GM19023 (cell line): ENCODE data around the gene CCDC122.

Experiments used
- ATAC-seq: cut with Tn5 transposase; IDR thresholded peaks from one replicate; pipeline ENCODE4 v1.9.1; 2021; ENCODE audit warnings: mild to moderate bottlenecking, moderate library complexity; ENCODE audit not compliant: unreplicated experiment

CCDC122 gene

DNA sequence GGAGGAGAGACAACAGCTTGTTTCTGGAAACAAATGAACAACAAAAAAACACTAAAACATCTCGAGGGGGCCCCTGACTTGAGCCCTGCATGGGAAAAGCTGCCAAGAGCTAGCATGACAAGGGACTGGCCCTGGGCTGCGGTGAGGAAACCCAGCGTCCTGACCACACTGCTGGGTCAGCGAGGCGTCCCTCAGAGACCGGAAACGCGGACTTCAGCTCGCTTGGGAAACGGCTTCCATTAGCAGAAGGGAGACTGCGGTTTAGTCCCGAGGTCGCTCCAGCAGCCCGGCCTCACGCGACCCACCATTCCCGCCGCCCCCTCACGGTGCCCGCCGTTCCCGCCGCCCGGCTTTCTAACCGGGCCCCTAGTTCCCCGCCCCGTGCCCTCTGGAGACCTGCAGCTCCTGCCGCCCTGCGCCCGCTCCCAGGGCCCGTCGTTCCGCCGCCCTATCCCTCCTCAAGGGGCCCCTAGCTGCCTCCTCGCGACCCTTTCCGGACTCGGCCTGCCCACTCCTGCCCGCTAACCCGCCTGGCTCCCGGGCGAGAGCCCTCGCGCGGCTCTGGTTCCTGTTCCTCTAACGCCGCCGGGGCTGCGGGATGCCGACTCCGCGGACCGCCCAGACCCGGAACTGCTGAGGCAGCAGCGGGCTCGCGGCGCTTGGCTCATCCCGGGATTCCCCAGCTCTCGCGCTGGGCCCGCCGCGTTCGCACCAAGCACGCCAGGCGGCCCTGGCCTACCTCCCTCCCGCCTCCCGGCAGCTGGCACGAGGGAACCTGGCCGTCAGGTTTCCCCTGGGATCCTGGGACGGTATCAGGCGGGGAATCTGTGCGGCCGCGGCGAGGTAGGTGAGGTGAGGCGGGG, at the start of gene CCDC122:
CCDC122 (minus strand) TSS at position 849 of the 863 bp plus-strand sequence. CDS start 10,364 bp downstream, outside the sequence.
- ATAC-seq: peak; percentile 84

DNA sequence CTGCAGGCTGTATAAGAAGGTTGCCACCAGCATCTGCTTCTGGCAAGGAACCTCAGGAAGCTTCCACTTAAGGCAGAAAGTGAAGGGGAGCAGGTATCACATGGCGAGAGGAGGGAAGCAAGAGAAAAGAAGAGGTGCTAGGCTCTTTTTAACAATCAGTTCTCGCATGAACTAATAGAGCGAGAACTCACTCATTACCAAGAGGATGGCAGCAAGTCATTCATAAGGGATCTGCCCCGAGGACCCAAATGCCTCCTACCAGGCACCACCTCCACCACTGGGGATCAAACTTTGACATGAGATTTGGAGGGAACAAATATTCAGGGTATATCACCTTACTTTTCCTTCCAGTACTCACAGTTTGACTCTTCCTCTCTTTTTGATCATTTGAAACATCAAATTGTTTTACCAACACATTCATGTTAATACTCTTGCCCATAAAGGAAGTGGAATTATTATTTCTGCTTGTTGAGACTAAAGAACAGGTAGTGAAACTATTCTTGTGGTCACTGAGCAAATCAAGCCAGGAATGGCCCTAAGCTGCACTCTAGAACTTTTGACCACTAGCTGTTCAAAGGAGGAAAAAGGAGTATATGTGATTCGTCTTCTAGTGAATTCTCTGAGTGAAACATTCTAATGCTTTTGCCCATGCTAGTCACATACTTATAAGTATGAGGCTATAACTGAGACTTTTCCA, 45.2 kb upstream of the CCDC122 start:
- peak; percentile 74 for ATAC-seq

DNA sequence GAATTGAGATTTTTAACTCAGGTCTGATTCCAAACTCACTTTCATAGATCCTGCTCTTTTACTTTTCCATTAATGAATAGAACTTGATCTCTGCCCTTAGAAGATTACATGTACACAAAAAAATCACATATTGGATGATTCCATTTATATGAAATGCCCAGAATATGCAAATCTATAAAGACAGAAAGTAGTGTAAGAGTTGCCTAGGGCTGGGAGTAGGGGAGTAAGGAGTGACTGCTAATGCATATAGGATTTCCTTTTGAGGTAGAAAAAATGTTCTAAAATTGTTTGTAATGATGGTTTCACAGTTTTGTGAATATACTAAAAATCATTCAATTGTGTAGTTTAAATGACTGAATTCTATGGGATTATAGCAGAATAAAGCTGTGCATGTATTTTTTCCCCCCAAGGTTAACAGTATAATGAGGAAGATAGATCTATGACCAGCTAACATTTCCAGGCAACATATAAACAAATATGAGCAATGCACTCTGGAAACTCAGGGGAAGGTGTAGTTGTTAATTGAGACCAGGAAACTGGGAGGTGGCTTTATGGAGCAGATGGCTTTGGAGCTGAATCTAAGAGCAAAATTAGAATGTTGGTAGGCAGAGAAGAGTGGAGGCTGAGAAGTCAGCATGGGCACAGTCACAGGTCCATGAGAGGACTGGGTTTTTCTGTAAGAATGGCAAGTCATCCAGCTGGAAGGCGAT, 41.6 kb upstream of the CCDC122 start:
- ATAC-seq: no peak

DNA sequence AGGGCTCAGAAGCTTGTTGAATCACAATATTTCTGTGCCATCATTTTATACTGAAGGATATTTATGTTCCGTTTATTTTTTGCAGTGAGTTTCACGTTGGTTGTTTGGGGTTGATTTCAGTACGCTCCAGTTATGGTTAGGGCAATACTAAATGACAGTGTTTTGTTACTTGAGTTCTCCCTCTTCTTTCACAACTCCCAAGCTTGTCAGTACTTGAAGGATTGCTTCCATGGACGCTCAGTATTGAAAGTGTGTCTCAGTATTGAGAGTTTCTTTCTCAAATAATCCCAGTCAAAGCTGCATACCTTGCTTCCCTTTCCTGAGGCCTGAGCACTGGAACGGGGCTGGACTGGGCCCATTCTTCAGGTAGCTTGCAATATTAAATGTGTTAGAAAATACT, 39.1 kb upstream of the CCDC122 start:
- ATAC-seq: no peak

DNA sequence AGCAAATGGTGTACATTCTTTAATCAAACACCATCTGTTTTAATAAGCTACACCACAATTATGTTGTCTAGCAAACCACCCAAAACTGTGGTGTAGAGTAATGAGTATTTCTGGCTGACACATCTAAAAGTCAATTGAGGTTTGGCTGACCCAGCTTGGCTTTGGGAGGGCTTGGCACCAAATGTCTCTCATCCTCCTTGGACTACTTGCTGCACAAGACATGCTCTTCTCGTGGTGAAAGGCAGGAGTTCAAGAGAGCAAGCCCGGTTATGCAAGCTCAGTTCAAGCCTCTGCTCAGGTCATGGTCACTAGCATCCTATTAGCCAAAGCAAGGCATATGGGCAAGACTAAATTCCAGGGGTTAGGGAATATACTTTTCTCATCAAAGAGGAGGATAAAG, 37.3 kb upstream of the CCDC122 start:
- ATAC-seq: no peak

- ATAC-seq: no peak
Observed at GRCh38 chr13:43915451-43915850, 35.9 kb upstream of the CCDC122 start.

DNA sequence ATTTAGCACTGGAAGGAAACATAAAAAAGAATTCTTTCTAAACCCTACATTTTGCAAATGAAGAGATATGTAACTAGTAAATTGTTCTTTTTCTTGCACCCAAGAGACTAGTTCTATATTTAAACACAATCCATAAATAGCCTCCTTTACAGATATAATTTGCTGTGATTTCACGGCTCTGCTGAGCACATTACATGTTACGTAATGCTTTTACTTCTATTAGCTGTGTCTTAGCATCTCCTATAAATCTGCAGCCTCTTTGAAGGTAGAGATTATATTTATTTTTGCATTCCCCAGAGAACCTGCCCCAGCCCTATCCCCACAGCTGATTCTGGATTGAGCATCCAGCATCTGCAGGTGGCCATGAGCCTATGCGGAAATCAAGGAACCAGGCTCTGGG, 32.3 kb upstream of the CCDC122 start:
- no peak for ATAC-seq

GRCh38 chr13:43911278-43911677, 31.7 kb upstream of the CCDC122 start:
- ATAC-seq: no peak

DNA sequence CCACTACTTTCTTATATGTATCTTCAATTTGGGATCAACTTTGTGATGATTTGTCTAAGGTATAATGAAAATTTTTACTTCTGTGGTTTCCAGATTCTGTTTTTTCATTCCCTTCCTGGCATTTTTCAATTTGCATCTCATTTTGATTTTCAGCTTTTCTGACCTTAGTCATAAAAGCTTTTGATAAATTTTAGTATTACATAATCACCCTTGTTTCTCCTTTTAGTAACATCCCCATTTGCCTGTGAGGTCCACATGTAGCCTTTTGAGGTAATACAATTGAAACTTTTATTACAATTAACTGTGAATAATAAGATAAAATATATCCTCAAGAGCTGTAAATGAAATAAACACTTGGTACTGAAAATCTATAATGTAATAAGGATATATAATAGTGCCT, 31.3 kb upstream of the CCDC122 start:
- no peak for ATAC-seq

- ATAC-seq: no peak
Observed at GRCh38 chr13:43908156-43909126, 28.9 kb upstream of the CCDC122 start.

- no peak for ATAC-seq
Observed at GRCh38 chr13:43905435-43906031, 26.0 kb upstream of the CCDC122 start.

DNA sequence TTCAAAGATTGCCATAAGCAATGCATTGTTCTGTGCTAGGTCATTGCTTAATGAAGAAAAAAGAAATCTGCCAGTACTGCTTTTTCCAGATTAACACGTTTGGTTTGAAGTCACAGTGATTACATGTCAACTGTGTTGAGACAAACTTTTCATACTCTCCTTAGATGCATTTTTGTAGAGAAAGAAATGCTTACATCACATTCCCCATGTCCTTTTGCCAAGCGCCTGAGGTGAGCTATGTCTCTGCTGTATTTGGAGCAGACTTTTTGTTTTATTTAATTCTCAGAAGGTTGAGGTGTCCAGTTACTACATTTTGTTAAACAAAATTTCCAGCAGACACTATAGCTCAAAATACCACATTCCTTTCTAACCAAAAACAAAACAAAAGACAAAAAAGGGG, 16.4 kb upstream of the CCDC122 start:
- no peak for ATAC-seq

GRCh38 chr13:43894438-43894837, 14.9 kb upstream of the CCDC122 start:
- ATAC-seq: no peak

DNA sequence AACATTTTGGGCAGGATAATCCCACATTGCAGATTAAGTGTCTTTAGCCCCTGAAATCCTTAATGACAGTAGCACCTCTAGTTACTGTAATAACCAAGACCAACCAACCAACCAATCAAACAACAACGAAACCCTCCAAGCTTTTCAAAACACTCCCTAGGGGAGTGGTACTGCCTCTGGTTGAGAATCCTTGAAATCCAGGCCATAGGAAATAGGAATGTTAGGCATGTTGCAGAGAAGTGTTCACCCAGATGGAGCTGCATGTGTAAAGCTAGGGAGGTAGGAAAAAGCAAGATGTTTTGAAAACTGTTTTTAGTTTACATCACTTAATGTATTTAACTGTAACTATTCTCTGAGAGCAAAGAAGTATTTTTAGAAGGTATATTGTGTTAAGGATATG, 4.7 kb upstream of the CCDC122 start:
- ATAC-seq: no peak

GRCh38 chr13:43883631-43884030, 4.1 kb upstream of the CCDC122 start:
- ATAC-seq: no peak

- no peak for ATAC-seq
Observed at GRCh38 chr13:43881580-43881979, 2.0 kb upstream of the CCDC122 start.

- ATAC-seq: no peak
Observed at GRCh38 chr13:43880926-43881325, 1.4 kb upstream of the CCDC122 start.

DNA sequence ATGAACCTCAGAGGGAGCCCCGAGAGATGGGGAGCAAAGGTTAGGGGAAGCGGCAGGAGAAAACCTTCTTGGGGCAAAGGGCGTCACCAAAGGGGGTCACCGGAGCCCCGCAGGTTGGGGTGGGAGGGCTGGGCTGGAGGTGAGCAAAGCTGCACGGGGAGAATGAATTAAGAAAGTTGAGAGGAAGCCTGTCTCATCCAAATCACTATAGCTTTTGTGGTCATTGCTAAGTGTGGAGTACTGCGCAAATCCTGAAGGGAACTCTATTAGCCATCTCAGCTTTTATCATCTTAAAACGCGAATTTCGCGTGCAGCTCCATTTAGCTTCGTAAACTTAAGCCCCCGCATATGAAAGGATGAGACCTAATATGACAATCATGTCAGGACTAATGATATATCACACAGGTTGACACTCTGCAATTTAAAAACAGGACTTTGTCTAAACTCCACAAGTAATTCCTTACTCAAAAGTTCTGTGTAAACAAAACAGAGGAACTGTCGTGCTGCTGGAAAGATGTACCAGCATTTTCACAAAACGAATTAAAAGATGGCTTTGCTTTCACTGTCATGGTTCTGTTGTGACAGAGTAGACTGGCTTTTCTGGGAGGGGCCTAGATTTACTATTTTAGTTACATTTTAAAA, 795 bp upstream of the CCDC122 start:
- no peak for ATAC-seq

GRCh38 chr13:43879755-43880181, 228 bp upstream of the CCDC122 start, which contains the start of gene LACC1:
Gene LACC1 (plus strand): TSS chr13:43879904. CDS start chr13:43880986, 1,082 bp downstream.
- peak; percentile 50 for ATAC-seq
